Measurements from ENCODE around the gene FAM3A. TPM values are rescaled to one million over a fixed set of nuclear protein-coding genes. Genes with fewer than 3 reads are reported as not detected.

Gene FAM3A
- polyA plus RNA-seq, 1 donor from 2014 or later, result 19.5 TPM

DNA sequence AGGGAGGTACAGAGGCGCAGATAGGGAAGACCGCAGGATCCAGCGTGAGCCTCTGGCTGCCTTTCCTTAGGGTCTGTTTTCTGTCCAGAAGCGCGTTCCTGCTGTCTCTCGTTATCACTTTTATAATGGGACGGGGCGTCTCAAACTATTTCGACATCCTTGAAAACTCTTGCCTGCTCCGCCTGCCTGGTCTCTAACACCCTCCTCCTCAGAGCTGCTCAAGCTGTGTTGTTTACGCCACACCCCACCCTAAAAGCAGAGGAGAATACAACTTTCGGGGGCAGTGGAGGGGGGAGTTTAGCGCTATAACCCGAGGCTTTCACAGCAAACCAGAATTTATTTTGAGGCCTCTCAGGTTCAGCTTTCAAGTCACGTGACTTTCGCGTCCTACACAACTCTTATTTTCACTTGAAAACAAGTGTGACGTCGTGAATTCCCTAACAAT is 646 bp upstream of the FAM3A start:
- Histone ChIP-seq H3K36me3 (ENCODE audit: insufficient read depth, low read length) (no peaks in the 10 kb centered on the region), H2AFZ (ENCODE audit: low read depth, low read length) (no peak overlapping the region), H4K20me1 (ENCODE audit: insufficient read depth) (no peaks in the 10 kb centered on the region), H3K9me2 (ENCODE audit: insufficient read depth, low read length) (no peaks in the 10 kb centered on the region), H3F3A (ENCODE audit: insufficient read depth, low read length, poor library complexity, severe bottlenecking) (no peaks in the 10 kb centered on the region), H3K79me2 (replicated peaks; ENCODE audit: insufficient read depth, low read length) (no peaks in the 10 kb centered on the region), H3K9me3 (ENCODE audit: low read length) (no peaks in the 10 kb centered on the region), H3K9ac (ENCODE audit: low read length) (peak overlapping the region; percentile 56), H3K27me3 (ENCODE audit: insufficient read depth, low read depth, low read length) (no peaks in the 10 kb centered on the region), H3K4me3 (ENCODE audit: low read length) (peak overlapping the region; percentile 81), H3K27ac (ENCODE audit: low read length) (peak overlapping the region; percentile 49), H3K4me2 (ENCODE audit: low read length) (no peak overlapping the region)
- no peak for TF ChIP-seq SMC3 (conservative IDR thresholded peaks at IDR 0.05; ENCODE audit: poor library complexity)
- no peak for TF ChIP-seq EP300 (conservative IDR thresholded peaks at IDR 0.05; ENCODE audit: poor library complexity, severe bottlenecking)
- TF ChIP-seq EZH2 (IDR thresholded peaks at IDR 0.05; ENCODE audit: borderline replicate concordance, insufficient read depth, low read length, poor library complexity, severe bottlenecking), result no peak
- TF ChIP-seq MXI1 (conservative IDR thresholded peaks at IDR 0.05; ENCODE audit: poor library complexity, severe bottlenecking), result no peak
- TF ChIP-seq POLR2AphosphoS5 (IDR thresholded peaks at IDR 0.05), result no peak
- TF ChIP-seq, protein P1, sequence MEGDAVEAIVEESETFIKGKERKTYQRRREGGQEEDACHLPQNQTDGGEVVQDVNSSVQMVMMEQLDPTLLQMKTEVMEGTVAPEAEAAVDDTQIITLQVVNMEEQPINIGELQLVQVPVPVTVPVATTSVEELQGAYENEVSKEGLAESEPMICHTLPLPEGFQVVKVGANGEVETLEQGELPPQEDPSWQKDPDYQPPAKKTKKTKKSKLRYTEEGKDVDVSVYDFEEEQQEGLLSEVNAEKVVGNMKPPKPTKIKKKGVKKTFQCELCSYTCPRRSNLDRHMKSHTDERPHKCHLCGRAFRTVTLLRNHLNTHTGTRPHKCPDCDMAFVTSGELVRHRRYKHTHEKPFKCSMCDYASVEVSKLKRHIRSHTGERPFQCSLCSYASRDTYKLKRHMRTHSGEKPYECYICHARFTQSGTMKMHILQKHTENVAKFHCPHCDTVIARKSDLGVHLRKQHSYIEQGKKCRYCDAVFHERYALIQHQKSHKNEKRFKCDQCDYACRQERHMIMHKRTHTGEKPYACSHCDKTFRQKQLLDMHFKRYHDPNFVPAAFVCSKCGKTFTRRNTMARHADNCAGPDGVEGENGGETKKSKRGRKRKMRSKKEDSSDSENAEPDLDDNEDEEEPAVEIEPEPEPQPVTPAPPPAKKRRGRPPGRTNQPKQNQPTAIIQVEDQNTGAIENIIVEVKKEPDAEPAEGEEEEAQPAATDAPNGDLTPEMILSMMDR (IDR thresholded peaks at IDR 0.05; ENCODE audit: poor library complexity, severe bottlenecking), result no peak
- no peak for TF ChIP-seq TAF1 (IDR thresholded peaks at IDR 0.05; ENCODE audit: low read depth)
- TF ChIP-seq RAD21 (conservative IDR thresholded peaks at IDR 0.05), result no peak
- TF ChIP-seq, protein P2, sequence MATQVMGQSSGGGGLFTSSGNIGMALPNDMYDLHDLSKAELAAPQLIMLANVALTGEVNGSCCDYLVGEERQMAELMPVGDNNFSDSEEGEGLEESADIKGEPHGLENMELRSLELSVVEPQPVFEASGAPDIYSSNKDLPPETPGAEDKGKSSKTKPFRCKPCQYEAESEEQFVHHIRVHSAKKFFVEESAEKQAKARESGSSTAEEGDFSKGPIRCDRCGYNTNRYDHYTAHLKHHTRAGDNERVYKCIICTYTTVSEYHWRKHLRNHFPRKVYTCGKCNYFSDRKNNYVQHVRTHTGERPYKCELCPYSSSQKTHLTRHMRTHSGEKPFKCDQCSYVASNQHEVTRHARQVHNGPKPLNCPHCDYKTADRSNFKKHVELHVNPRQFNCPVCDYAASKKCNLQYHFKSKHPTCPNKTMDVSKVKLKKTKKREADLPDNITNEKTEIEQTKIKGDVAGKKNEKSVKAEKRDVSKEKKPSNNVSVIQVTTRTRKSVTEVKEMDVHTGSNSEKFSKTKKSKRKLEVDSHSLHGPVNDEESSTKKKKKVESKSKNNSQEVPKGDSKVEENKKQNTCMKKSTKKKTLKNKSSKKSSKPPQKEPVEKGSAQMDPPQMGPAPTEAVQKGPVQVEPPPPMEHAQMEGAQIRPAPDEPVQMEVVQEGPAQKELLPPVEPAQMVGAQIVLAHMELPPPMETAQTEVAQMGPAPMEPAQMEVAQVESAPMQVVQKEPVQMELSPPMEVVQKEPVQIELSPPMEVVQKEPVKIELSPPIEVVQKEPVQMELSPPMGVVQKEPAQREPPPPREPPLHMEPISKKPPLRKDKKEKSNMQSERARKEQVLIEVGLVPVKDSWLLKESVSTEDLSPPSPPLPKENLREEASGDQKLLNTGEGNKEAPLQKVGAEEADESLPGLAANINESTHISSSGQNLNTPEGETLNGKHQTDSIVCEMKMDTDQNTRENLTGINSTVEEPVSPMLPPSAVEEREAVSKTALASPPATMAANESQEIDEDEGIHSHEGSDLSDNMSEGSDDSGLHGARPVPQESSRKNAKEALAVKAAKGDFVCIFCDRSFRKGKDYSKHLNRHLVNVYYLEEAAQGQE (IDR thresholded peaks at IDR 0.05; ENCODE audit: borderline replicate concordance), result no peak

DNA sequence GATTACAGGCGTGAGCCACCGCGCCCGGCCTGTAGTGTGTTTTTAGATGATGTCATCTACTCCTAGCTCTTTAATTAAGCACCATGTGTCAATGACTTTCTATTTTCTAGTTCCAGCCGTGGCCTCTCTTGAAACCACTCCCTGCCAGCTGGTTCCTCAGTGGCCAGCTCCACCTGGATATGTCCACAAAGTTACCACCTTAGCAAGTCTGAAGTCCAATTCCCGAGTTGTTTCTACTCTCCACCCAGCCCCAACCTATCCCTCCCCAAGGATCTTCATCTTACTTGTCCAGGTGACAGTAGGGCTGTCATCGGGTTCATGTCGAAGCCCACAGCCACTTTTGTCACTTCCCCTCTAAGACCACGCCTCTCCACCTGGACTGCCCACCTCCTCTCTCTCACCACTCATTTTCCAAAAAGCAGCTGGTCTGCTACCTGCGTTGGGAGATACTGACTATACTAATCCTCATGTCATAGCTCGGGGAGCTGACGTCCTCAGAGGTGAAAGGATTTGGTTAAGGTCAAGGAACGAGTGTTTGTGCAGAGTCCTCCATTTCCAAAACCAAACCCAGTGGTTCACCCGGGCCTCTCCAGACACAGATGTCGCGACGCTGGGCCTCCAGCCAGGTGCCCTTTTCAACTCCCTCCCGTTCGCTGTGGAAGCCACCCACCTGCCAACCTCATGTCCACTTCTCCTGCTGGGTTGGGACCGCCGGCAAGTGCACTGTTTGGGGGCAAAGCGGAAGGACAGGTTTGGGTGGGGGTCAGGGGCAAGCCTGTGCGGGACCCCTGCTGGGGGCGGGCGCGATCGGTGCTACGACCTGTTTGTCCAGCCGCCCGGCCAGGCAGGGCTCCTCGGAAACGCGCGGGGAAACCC is 704 bp downstream of the FAM3A start:
- Histone ChIP-seq H3K27ac (ENCODE audit: low read length) (peak overlapping the region; percentile 62), H3K9ac (ENCODE audit: low read length) (peak overlapping the region; percentile 83), H3K9me2 (ENCODE audit: insufficient read depth, low read length) (no peaks in the 10 kb centered on the region), H3K36me3 (ENCODE audit: insufficient read depth, low read length) (no peaks in the 10 kb centered on the region), H2AFZ (ENCODE audit: low read depth, low read length) (no peak overlapping the region), H3K9me3 (ENCODE audit: low read length) (no peaks in the 10 kb centered on the region), H3K27me3 (ENCODE audit: insufficient read depth, low read depth, low read length) (no peaks in the 10 kb centered on the region), H3F3A (ENCODE audit: insufficient read depth, low read length, poor library complexity, severe bottlenecking) (no peaks in the 10 kb centered on the region), H3K79me2 (replicated peaks; ENCODE audit: insufficient read depth, low read length) (no peaks in the 10 kb centered on the region), H3K4me3 (ENCODE audit: low read length) (peak overlapping the region; percentile 81), H3K4me2 (ENCODE audit: low read length) (peak overlapping the region; percentile 39), H4K20me1 (ENCODE audit: insufficient read depth) (no peaks in the 10 kb centered on the region)
- TF ChIP-seq EP300 (conservative IDR thresholded peaks at IDR 0.05; ENCODE audit: poor library complexity, severe bottlenecking), result no peak
- TF ChIP-seq EZH2 (IDR thresholded peaks at IDR 0.05; ENCODE audit: borderline replicate concordance, insufficient read depth, low read length, poor library complexity, severe bottlenecking), result no peak
- no peak for TF ChIP-seq RAD21 (conservative IDR thresholded peaks at IDR 0.05)
- no peak for TF ChIP-seq SMC3 (conservative IDR thresholded peaks at IDR 0.05; ENCODE audit: poor library complexity)
- no peak for TF ChIP-seq MXI1 (conservative IDR thresholded peaks at IDR 0.05; ENCODE audit: poor library complexity, severe bottlenecking)
- TF ChIP-seq TAF1 (IDR thresholded peaks at IDR 0.05; ENCODE audit: low read depth), result no peak
- no peak for TF ChIP-seq POLR2AphosphoS5 (IDR thresholded peaks at IDR 0.05)
- TF ChIP-seq, protein P1 (IDR thresholded peaks at IDR 0.05; ENCODE audit: poor library complexity, severe bottlenecking), result no peak
- TF ChIP-seq, protein P2 (IDR thresholded peaks at IDR 0.05; ENCODE audit: borderline replicate concordance), result no peak

All from neural cell (in vitro differentiated cells).